ENCODE measurements around the gene MAPK11. TPM values are rescaled to one million over a fixed set of nuclear protein-coding genes. Genes with fewer than 3 reads are reported as not detected.

Gene MAPK11
- total RNA-seq, 1 donor from 2014 or later, result not detected

DNA sequence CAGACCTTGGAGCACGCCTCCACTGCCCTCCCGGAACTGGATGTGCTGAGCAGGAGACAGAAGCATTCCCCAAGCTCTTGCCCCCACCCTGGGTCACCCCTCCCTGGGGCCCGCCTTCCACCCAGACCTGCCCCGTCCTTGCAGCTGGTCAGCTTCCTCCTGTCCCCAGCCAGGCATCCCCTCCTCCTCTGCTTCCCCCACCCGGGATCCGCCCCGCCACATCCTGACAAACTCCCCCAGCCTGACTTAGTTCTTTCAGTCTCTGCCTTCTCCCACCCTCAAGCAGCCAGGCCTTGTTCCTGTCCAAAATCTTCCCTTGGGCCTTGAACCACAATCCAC is 38.4 kb upstream of the MAPK11 start:
- peak; percentile 39 for DNase-seq (ENCODE audit: low spot score)
- H3K4me2 ChIP-seq, result no peak overlapping the region
- H3K9me3 ChIP-seq (ENCODE audit: low read depth), result no peaks in the 10 kb centered on the region
- peak overlapping the region; percentile 70 for H3K27ac ChIP-seq
- TF ChIP-seq CTCF (IDR thresholded peaks at IDR 0.05) (no peak), EZH2phosphoT487 (IDR thresholded peaks at IDR 0.05) (no peak), EZH2 (IDR thresholded peaks at IDR 0.05) (no peak)
- no peak overlapping the region for H3K4me3 ChIP-seq
- no peaks in the 10 kb centered on the region for H3K9me3 Mint-ChIP-seq
- peak overlapping the region; percentile 72 for H3K27ac Mint-ChIP-seq
- no peaks in the 10 kb centered on the region for H3K27me3 ChIP-seq
- peaks cover 34% of the 10 kb centered on the region for H3K79me2 ChIP-seq (ENCODE audit: low read depth)
- H3F3A ChIP-seq (ENCODE audit: low read depth), result peaks cover 21% of the 10 kb centered on the region
- H3K4me3 Mint-ChIP-seq, result peak overlapping the region; percentile 60
- peaks cover 38% of the 10 kb centered on the region for H3K4me1 ChIP-seq
- no peaks in the 10 kb centered on the region for H3K36me3 ChIP-seq
- H2AFZ ChIP-seq (replicated peaks), result no peak overlapping the region
- peaks cover 19% of the 10 kb centered on the region for H3K4me1 Mint-ChIP-seq
- no peaks in the 10 kb centered on the region for H3K27me3 Mint-ChIP-seq (ENCODE audit: insufficient read depth, low read depth)
- peaks cover 3% of the 10 kb centered on the region for H3K36me3 Mint-ChIP-seq
- no peak overlapping the region for H3K9ac ChIP-seq
- H4K20me1 ChIP-seq (ENCODE audit: low read depth), result peaks cover 28% of the 10 kb centered on the region

GRCh38 chr22:50307890-50308596 is 37.9 kb upstream of the MAPK11 start:
- H3K4me3 Mint-ChIP-seq, result peak overlapping the region; percentile 72
- peaks cover 3% of the 10 kb centered on the region for H3K36me3 Mint-ChIP-seq
- Histone ChIP-seq H3K79me2 (ENCODE audit: low read depth) (peaks cover 39% of the 10 kb centered on the region), H4K20me1 (ENCODE audit: low read depth) (peaks cover 33% of the 10 kb centered on the region), H3K9me3 (ENCODE audit: low read depth) (no peaks in the 10 kb centered on the region), H3K4me1 (peaks cover 40% of the 10 kb centered on the region), H2AFZ (replicated peaks) (no peak overlapping the region), H3F3A (ENCODE audit: low read depth) (peaks cover 21% of the 10 kb centered on the region), H3K4me2 (no peak overlapping the region), H3K27me3 (no peaks in the 10 kb centered on the region), H3K27ac (no peak overlapping the region), H3K36me3 (no peaks in the 10 kb centered on the region), H3K4me3 (no peak overlapping the region), H3K9ac (no peak overlapping the region)
- TF ChIP-seq EZH2phosphoT487 (IDR thresholded peaks at IDR 0.05) (no peak), CTCF (IDR thresholded peaks at IDR 0.05) (no peak), EZH2 (IDR thresholded peaks at IDR 0.05) (no peak)
- DNase-seq (ENCODE audit: low spot score), result no peak
- H3K27me3 Mint-ChIP-seq (ENCODE audit: insufficient read depth, low read depth), result peaks cover under 1% of the 10 kb centered on the region
- H3K27ac Mint-ChIP-seq, result no peak overlapping the region
- no peaks in the 10 kb centered on the region for H3K9me3 Mint-ChIP-seq
- H3K4me1 Mint-ChIP-seq, result peaks cover 19% of the 10 kb centered on the region

DNA sequence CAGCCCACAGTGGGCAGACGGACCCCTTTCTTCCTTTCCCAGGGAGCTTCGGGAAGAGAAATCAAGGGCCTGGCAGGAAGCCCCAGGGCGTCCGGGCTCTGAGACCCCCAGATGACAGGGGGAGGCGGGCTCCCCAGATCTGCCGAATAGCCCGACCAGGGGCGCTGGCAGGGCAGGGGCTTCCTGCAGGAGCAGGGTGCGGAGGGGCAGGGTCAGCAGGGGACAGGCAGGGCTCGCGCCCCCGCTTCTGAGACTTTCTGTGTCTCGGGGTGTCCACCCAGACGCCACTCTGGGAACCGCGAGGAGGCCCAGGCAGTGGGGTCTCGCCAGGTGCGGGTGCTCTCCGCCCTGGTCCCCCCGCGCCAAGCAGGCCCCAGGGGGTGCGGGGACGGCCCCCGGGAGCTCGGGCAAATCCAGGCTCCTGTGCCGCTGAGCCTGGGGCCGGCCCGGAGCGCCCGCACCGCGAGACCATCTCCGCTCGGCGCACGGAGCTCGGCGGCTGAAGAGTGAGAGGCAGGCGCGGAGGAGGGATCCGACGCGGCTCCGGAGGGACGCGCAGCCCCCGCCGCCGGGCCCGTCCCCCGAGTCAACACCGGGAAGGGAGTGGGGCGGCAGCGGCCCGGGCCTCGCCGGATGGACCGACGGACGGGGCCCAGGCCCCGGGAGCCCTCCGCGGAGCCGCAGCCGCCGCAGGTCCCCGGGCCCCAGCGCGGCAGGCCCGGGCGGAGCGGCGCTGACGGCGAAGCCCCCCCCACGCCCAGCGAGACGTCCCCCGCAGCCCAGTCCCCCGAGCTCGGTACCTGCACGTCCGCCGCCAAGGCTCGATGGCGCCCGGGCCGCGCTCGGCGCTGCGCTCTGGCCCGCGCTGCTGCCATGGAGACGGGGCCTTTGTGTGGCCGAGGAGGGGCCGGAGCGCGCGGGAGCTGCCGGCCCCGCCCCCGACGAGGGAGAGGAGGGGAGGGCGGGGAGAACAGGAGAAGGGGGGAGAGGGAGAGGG is 36.9 kb upstream of the MAPK11 start, which contains the start of gene PLXNB2:
TSS of gene PLXNB2 (minus strand) at position 894 of the 997 bp plus-strand sequence. CDS start 17,062 bp downstream, outside the sequence.
- DNase-seq (ENCODE audit: low spot score), result peak; percentile 93
- peaks cover 2% of the 10 kb centered on the region for H3K27me3 Mint-ChIP-seq (ENCODE audit: insufficient read depth, low read depth)
- peaks cover 40% of the 10 kb centered on the region for H3K4me1 ChIP-seq
- H3K27ac Mint-ChIP-seq, result no peak within 1 kb of the TSS
- peak within 1 kb of the TSS; percentile 99 for H3K4me2 ChIP-seq
- no peaks in the 10 kb centered on the region for H3K36me3 ChIP-seq
- H2AFZ ChIP-seq (replicated peaks), result no peak within 1 kb of the TSS
- H3K9me3 Mint-ChIP-seq, result no peaks in the 10 kb centered on the region
- peaks cover 3% of the 10 kb centered on the region for H3K36me3 Mint-ChIP-seq
- peak within 1 kb of the TSS; percentile 100 for H3K4me3 ChIP-seq
- H3F3A ChIP-seq (ENCODE audit: low read depth), result peaks cover 21% of the 10 kb centered on the region
- H3K4me1 Mint-ChIP-seq, result peaks cover 24% of the 10 kb centered on the region
- H3K27ac ChIP-seq, result peak within 1 kb of the TSS; percentile 13
- peak within 1 kb of the TSS; percentile 81 for H3K9ac ChIP-seq
- peak within 1 kb of the TSS; percentile 93 for H3K4me3 Mint-ChIP-seq
- no peaks in the 10 kb centered on the region for H3K27me3 ChIP-seq
- peaks cover 43% of the 10 kb centered on the region for H4K20me1 ChIP-seq (ENCODE audit: low read depth)
- no peak for TF ChIP-seq CTCF (IDR thresholded peaks at IDR 0.05)
- TF ChIP-seq EZH2phosphoT487 (IDR thresholded peaks at IDR 0.05), result no peak
- no peak for TF ChIP-seq EZH2 (IDR thresholded peaks at IDR 0.05)
- peaks cover 45% of the 10 kb centered on the region for H3K79me2 ChIP-seq (ENCODE audit: low read depth)
- no peaks in the 10 kb centered on the region for H3K9me3 ChIP-seq (ENCODE audit: low read depth)
